Activated CD4-positive, alpha-beta memory T cell treated with anti-CD3 and anti-CD28 coated beads for 36 hours (primary cell): ENCODE measurements around the gene DCXR. TPM values are rescaled to one million over a fixed set of nuclear protein-coding genes. Genes with fewer than 3 reads are reported as not detected.

Experiments
- CTCF ChIA-PET: fragments of 350-600 bp; sonication (Branson Sonifier 250); formaldehyde crosslinking; loops from one replicate; lab custom pipeline; 2021; ENCODE audit warnings: antibody characterized with exemption, inconsistent platforms; lab: Charles Lee
- POLR2A ChIA-PET: fragments of 350-600 bp; sonication (Branson Sonifier 250); formaldehyde crosslinking; loops from one replicate; lab custom pipeline; 2021; ENCODE audit warnings: antibody characterized with exemption; lab: Charles Lee
- DNase-seq: peaks from one replicate; pipeline ENCODE4 v3.0.0-alpha.2; 2020
- H3K27ac Mint-ChIP-seq: one replicate; pipeline ENCODE4 v1.8.0; 2021; ENCODE audit warnings: mixed read lengths
- H3K27me3 Mint-ChIP-seq: one replicate; pipeline ENCODE4 v1.8.0; 2021; ENCODE audit warnings: mixed read lengths
- H3K36me3 Mint-ChIP-seq: one replicate; pipeline ENCODE4 v1.8.0; 2021; ENCODE audit warnings: mixed read lengths
- H3K4me1 Mint-ChIP-seq: one replicate; pipeline ENCODE4 v1.8.0; 2021; ENCODE audit warnings: low read depth, mixed read lengths
- H3K4me3 Mint-ChIP-seq: one replicate; pipeline ENCODE4 v1.8.0; 2021; ENCODE audit warnings: mild to moderate bottlenecking, mixed read lengths
- H3K9me3 Mint-ChIP-seq: one replicate; pipeline ENCODE4 v1.8.0; 2021; ENCODE audit warnings: mixed read lengths
- intact Hi-C: fragments of 100-400 bp; cut with micrococcal nuclease; formaldehyde crosslinking; loops from one replicate; pipeline ENCODE4 v1.15.1; 2023
- total RNA-seq, 2 experiments: library from RNA; stranded (reverse); gene quantifications; one replicate each; pipeline ENCODE4 v1.2.3, GENCODE V29; 2021

Gene DCXR
- total RNA-seq, 2 experiments from 2014 or later, result 105 to 115 TPM

GRCh38 chr17:81996757-81997441, 40.6 kb downstream of the DCXR start:
- intact Hi-C loops, result no loop called here
- no peaks in the 10 kb centered on the region for H3K36me3 Mint-ChIP-seq
- no peaks in the 10 kb centered on the region for H3K9me3 Mint-ChIP-seq
- POLR2A ChIA-PET, result interaction anchor here (0.6 to 0.7 kb wide), 3 partner anchors 34 to 101 kb away, joined by 3 to 4 read pairs (median 4); partner anchors contain the start of gene FASN
- no peak for DNase-seq
- H3K4me3 Mint-ChIP-seq, result no peak overlapping the region
- H3K27me3 Mint-ChIP-seq, result no peaks in the 10 kb centered on the region
- CTCF ChIA-PET, result interaction anchor here (0.6 to 1.1 kb wide), 2 partner anchors 37 to 38 kb away, joined by 3 to 5 read pairs; no protein-coding TSS in a partner anchor
- H3K27ac Mint-ChIP-seq, result no peak overlapping the region
- no peaks in the 10 kb centered on the region for H3K4me1 Mint-ChIP-seq

- no peak overlapping the region for H3K4me3 Mint-ChIP-seq
- H3K9me3 Mint-ChIP-seq, result no peaks in the 10 kb centered on the region
- no peaks in the 10 kb centered on the region for H3K4me1 Mint-ChIP-seq
- ChIA-PET POLR2A (no interaction called here), CTCF (no interaction called here)
- intact Hi-C loops, result no loop called here
- no peak overlapping the region for H3K27ac Mint-ChIP-seq
- H3K27me3 Mint-ChIP-seq, result no peaks in the 10 kb centered on the region
- H3K36me3 Mint-ChIP-seq, result no peaks in the 10 kb centered on the region
- no peak for DNase-seq
These were observed 41.2 kb downstream of the DCXR start for GRCh38 chr17:81996232-81996756.

GRCh38 chr17:81995463-81996231, 41.9 kb downstream of the DCXR start:
- Mint-ChIP-seq H3K4me3 (no peak overlapping the region), H3K27me3 (no peaks in the 10 kb centered on the region), H3K9me3 (no peaks in the 10 kb centered on the region), H3K36me3 (no peaks in the 10 kb centered on the region), H3K27ac (no peak overlapping the region), H3K4me1 (no peaks in the 10 kb centered on the region)
- no peak for DNase-seq
- intact Hi-C loops, result no loop called here
- CTCF ChIA-PET, result no interaction called here
- POLR2A ChIA-PET, result no interaction called here

- ChIA-PET POLR2A (no interaction called here), CTCF (no interaction called here)
- no peaks in the 10 kb centered on the region for H3K4me1 Mint-ChIP-seq
- no peaks in the 10 kb centered on the region for H3K9me3 Mint-ChIP-seq
- intact Hi-C loops, result no loop called here
- DNase-seq, result no peak
- no peak overlapping the region for H3K4me3 Mint-ChIP-seq
- peaks cover 1% of the 10 kb centered on the region for H3K36me3 Mint-ChIP-seq
- no peak overlapping the region for H3K27ac Mint-ChIP-seq
- H3K27me3 Mint-ChIP-seq, result no peaks in the 10 kb centered on the region
These were observed 42.7 kb downstream of the DCXR start for GRCh38 chr17:81994593-81995462.

- DNase-seq, result no peak
- CTCF ChIA-PET, result no interaction called here
- peaks cover 1% of the 10 kb centered on the region for H3K36me3 Mint-ChIP-seq
- no peaks in the 10 kb centered on the region for H3K9me3 Mint-ChIP-seq
- H3K4me1 Mint-ChIP-seq, result no peaks in the 10 kb centered on the region
- POLR2A ChIA-PET, result no interaction called here
- intact Hi-C loops, result no loop called here
- no peak overlapping the region for H3K27ac Mint-ChIP-seq
- no peaks in the 10 kb centered on the region for H3K27me3 Mint-ChIP-seq
- no peak overlapping the region for H3K4me3 Mint-ChIP-seq
These were observed 43.5 kb downstream of the DCXR start for GRCh38 chr17:81993729-81994592.

GRCh38 chr17:81992306-81993102, 45.0 kb downstream of the DCXR start:
- intact Hi-C loops, result no loop called here
- no peaks in the 10 kb centered on the region for H3K27me3 Mint-ChIP-seq
- CTCF ChIA-PET, result no interaction called here
- no peaks in the 10 kb centered on the region for H3K9me3 Mint-ChIP-seq
- no peak overlapping the region for H3K4me3 Mint-ChIP-seq
- no peaks in the 10 kb centered on the region for H3K4me1 Mint-ChIP-seq
- POLR2A ChIA-PET, result no interaction called here
- no peak overlapping the region for H3K27ac Mint-ChIP-seq
- peaks cover 1% of the 10 kb centered on the region for H3K36me3 Mint-ChIP-seq
- DNase-seq, result no peak

- intact Hi-C loops, result no loop called here
- no peak overlapping the region for H3K4me3 Mint-ChIP-seq
- H3K27ac Mint-ChIP-seq, result no peak overlapping the region
- H3K9me3 Mint-ChIP-seq, result no peaks in the 10 kb centered on the region
- DNase-seq, result no peak
- ChIA-PET CTCF (interaction anchor here (1.8 kb wide), 1 partner anchor 32 kb away, joined by 6 read pairs; no protein-coding TSS in a partner anchor), POLR2A (no interaction called here)
- no peaks in the 10 kb centered on the region for H3K4me1 Mint-ChIP-seq
- no peaks in the 10 kb centered on the region for H3K27me3 Mint-ChIP-seq
- H3K36me3 Mint-ChIP-seq, result peaks cover 2% of the 10 kb centered on the region
These were observed 45.7 kb downstream of the DCXR start for GRCh38 chr17:81991684-81992305.

- Mint-ChIP-seq H3K9me3 (no peaks in the 10 kb centered on the region), H3K4me1 (no peaks in the 10 kb centered on the region), H3K27me3 (no peaks in the 10 kb centered on the region), H3K36me3 (peaks cover 6% of the 10 kb centered on the region), H3K4me3 (no peak overlapping the region), H3K27ac (no peak overlapping the region)
- DNase-seq, result no peak
- POLR2A ChIA-PET, result interaction anchor here (0.6 kb wide), 1 partner anchor 15 kb away, joined by 3 read pairs; no protein-coding TSS in a partner anchor
- intact Hi-C loops, result no loop called here
- CTCF ChIA-PET, result interaction anchor here (0.6 to 1.8 kb wide), 2 partner anchors 13 to 32 kb away, joined by 3 to 6 read pairs; no protein-coding TSS in a partner anchor
These were observed 46.4 kb downstream of the DCXR start for GRCh38 chr17:81990836-81991683.

GRCh38 chr17:81987161-81987770, 50.2 kb downstream of the DCXR start:
- no peaks in the 10 kb centered on the region for H3K27me3 Mint-ChIP-seq
- H3K4me1 Mint-ChIP-seq, result peaks cover 3% of the 10 kb centered on the region
- no peak overlapping the region for H3K27ac Mint-ChIP-seq
- H3K4me3 Mint-ChIP-seq, result no peak overlapping the region
- no peak for DNase-seq
- intact Hi-C loops, result no loop called here
- H3K9me3 Mint-ChIP-seq, result no peaks in the 10 kb centered on the region
- CTCF ChIA-PET, result no interaction called here
- peaks cover 14% of the 10 kb centered on the region for H3K36me3 Mint-ChIP-seq
- POLR2A ChIA-PET, result no interaction called here
